Subcutaneous abdominal adipose tissue (tissue), 5 donors: ENCODE data around the gene RTP1.

Experiments
- H3K27ac ChIP-seq: one replicate; pipeline ENCODE4 v1.7.0; 2013; ENCODE audit warnings: low read depth, mild to moderate bottlenecking, inconsistent platforms, low read length, moderate library complexity
- H3K27me3 ChIP-seq, 5 donors: one replicate each; pipeline ENCODE4 v1.7.0; 2013; ENCODE audit warnings: low read length in 5 of 5, inconsistent platforms in 1 of 5; ENCODE audit not compliant: control insufficient read depth in 5 of 5, insufficient read depth in 4 of 5
- H3K36me3 ChIP-seq, 5 donors: one replicate each; pipeline ENCODE4 v1.7.0; 2013; ENCODE audit warnings: low read length in 5 of 5; ENCODE audit not compliant: control insufficient read depth in 5 of 5, insufficient read depth in 5 of 5
- H3K4me1 ChIP-seq, 5 donors: one replicate each; pipeline ENCODE4 v1.7.0; 2013; ENCODE audit warnings: low read length in 5 of 5, mild to moderate bottlenecking in 3 of 5, moderate library complexity in 1 of 5; ENCODE audit not compliant: control insufficient read depth in 5 of 5, insufficient read depth in 5 of 5
- H3K4me3 ChIP-seq, 5 donors: one replicate each; pipeline ENCODE4 v1.7.0; 2013; ENCODE audit warnings: low read length in 5 of 5, low read depth in 1 of 5
- H3K9ac ChIP-seq, 5 donors: one replicate each; pipeline ENCODE4 v1.7.0; 2013; ENCODE audit warnings: low read length in 5 of 5, mild to moderate bottlenecking in 4 of 5, moderate library complexity in 3 of 5
- H3K9me3 ChIP-seq, 5 donors: one replicate each; pipeline ENCODE4 v1.7.0; 2013; ENCODE audit warnings: low read length in 5 of 5; ENCODE audit not compliant: control insufficient read depth in 5 of 5
- donor health status: healthy.
- donor health status: healthy.
- donor health status: healthy.
- donor health status: healthy.
- donor health status: healthy.

RTP1 gene

DNA sequence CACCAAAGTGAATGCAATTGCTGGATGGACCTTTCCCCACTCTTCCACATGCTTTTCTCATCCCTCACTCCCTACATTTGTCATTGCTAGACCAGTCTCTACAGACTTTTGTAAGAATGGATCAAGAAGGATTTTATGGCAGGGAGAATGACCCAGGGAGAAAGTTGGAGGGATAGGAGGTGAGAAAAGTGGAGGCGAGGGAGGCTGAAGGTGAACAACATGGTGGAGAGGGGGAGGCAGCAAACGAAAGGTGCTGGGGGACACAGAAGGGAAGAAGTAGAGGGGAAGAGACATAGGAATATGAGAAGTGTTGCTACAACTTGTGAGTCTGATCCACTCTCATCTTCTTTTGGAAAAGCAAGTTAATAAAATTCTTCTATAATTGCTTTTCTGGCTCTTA, 24.4 kb upstream of the RTP1 start:
- Histone ChIP-seq H3K27ac (no peak overlapping the region), H3K36me3 (no peaks in the 10 kb centered on the region), H3K9me3 (no peaks in the 10 kb centered on the region), H3K9ac (no peak overlapping the region), H3K4me3 (no peak overlapping the region), H3K27me3 (no peaks in the 10 kb centered on the region), H3K4me1 (peaks cover 0 to 9% (median 6%) of the 10 kb centered on the region in 5 donors)

- Histone ChIP-seq H3K9me3 (no peaks in the 10 kb centered on the region), H3K27me3 (peaks cover 0 to 8% (median 0%) of the 10 kb centered on the region in 5 donors), H3K27ac (no peak overlapping the region), H3K9ac (no peak overlapping the region), H3K4me3 (no peak overlapping the region), H3K4me1 (no peaks in the 10 kb centered on the region), H3K36me3 (no peaks in the 10 kb centered on the region)
Observed at GRCh38 chr3:187181454-187182170, 15.7 kb upstream of the RTP1 start.

- Histone ChIP-seq H3K9ac (no peak overlapping the region), H3K36me3 (no peaks in the 10 kb centered on the region), H3K9me3 (no peaks in the 10 kb centered on the region), H3K27me3 (peaks cover 0 to 14% (median 3%) of the 10 kb centered on the region in 5 donors), H3K4me1 (no peaks in the 10 kb centered on the region), H3K4me3 (no peak overlapping the region), H3K27ac (no peak overlapping the region)
Observed at GRCh38 chr3:187183210-187183862, 13.9 kb upstream of the RTP1 start.

DNA sequence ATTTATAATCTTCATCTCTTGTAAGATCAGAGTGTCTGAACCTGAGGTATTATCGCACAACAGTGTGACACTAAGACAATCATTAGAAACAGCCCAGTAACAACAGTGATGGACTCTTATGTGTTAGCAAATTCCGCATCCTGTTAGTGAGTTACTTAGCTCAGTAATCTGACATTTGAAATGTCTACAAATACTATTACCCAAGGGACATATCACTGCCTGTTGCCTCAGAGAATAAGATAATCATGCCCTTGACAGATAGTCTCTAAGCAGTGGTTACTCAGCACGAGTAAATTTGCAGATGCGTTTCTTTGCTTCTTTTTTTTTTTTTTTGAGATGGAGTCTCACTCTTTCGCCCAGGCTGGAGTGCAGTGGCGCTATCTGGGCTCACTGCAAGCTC, 13.4 kb upstream of the RTP1 start:
- Histone ChIP-seq H3K9me3 (no peaks in the 10 kb centered on the region), H3K27me3 (peaks cover 0 to 14% (median 3%) of the 10 kb centered on the region in 5 donors), H3K4me1 (peaks cover 0 to 2% (median 0%) of the 10 kb centered on the region in 5 donors), H3K9ac (no peak overlapping the region), H3K4me3 (no peak overlapping the region), H3K36me3 (no peaks in the 10 kb centered on the region), H3K27ac (no peak overlapping the region)

DNA sequence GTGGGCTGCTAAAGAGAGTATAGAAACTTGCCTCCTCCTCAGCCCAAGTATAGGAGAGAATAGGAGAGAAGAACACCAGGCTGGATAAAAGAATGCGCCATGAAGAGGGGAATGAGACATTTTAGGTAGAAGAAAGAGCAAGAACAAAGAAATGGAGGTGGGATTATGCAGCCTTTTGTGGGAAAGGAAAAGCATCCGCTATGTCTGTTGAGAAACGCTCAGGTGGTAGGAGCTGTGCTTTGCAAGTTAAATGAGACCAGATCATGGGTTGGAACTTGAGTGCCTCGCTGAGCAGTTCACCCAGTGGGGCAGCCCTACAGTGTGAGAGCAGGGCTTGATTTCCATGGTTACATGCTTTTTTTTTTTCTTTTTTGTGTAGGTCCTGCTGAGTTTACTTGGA, 11.5 kb upstream of the RTP1 start:
- H3K4me3 ChIP-seq, result no peak overlapping the region
- H3K27me3 ChIP-seq, result peaks cover 0 to 14% (median 3%) of the 10 kb centered on the region in 5 donors
- no peaks in the 10 kb centered on the region for H3K9me3 ChIP-seq
- H3K36me3 ChIP-seq, result no peaks in the 10 kb centered on the region
- H3K9ac ChIP-seq, result no peak overlapping the region
- H3K27ac ChIP-seq, result no peak overlapping the region
- H3K4me1 ChIP-seq, result peaks cover 0 to 6% (median 0%) of the 10 kb centered on the region in 5 donors

DNA sequence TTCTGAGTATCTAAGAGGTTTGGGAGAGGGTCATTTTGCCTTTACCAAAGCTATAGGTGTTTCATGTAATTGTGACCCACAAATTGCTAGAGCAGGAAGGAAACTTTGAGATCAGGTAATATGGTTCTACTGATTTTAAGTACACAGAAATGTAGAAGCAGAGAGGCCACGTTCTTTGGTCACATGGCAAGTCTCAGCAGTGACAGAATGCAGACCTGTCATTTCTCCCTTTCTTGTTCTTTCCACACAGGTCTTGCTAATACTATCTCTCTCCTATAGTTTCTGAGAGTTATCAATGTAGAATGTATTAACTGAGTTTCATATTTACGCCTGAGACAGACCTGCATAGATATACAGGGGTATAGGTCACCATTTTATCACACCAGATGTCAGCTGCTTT, 10.9 kb upstream of the RTP1 start:
- H3K4me1 ChIP-seq, result peaks cover 0 to 6% (median 0%) of the 10 kb centered on the region in 5 donors
- H3K27me3 ChIP-seq, result peaks cover 0 to 14% (median 3%) of the 10 kb centered on the region in 5 donors
- H3K9ac ChIP-seq, result no peak overlapping the region
- H3K27ac ChIP-seq, result no peak overlapping the region
- H3K36me3 ChIP-seq, result no peaks in the 10 kb centered on the region
- no peak overlapping the region for H3K4me3 ChIP-seq
- H3K9me3 ChIP-seq, result no peaks in the 10 kb centered on the region

DNA sequence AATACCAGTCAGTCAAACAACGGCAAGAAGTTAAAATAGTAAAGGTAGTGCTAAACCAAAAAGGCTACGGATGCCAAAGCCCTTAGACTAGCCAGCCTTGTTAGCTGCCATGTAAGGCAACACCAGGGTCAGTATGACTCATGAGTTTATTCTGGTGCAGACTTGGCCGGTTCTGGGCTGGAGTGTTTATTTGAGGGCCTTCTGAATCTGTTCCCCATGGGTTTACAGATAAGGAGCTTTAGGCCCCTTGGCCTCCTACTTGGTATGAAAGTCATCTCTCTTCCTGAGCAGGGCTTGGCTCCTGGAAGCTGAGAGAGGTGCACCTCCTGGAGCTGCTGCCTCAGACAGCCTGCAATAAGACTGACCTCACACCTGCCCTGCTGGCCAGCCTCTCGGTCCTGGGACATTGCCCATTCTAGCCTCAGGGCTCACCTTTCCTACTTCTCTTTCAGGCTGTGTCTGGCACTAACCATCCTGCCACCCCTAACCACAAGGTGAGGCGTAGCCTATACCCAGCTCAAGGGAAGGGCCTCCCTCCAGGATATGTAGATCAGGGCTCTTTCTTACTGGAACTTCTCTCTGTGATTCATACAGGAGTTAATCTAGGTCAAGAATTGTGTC, 10.4 kb upstream of the RTP1 start:
- Histone ChIP-seq H3K4me1 (peaks cover 0 to 6% (median 0%) of the 10 kb centered on the region in 5 donors), H3K9me3 (no peaks in the 10 kb centered on the region), H3K27ac (no peak overlapping the region), H3K4me3 (no peak overlapping the region), H3K27me3 (peaks cover 0 to 14% (median 3%) of the 10 kb centered on the region in 5 donors), H3K36me3 (no peaks in the 10 kb centered on the region), H3K9ac (no peak overlapping the region)

DNA sequence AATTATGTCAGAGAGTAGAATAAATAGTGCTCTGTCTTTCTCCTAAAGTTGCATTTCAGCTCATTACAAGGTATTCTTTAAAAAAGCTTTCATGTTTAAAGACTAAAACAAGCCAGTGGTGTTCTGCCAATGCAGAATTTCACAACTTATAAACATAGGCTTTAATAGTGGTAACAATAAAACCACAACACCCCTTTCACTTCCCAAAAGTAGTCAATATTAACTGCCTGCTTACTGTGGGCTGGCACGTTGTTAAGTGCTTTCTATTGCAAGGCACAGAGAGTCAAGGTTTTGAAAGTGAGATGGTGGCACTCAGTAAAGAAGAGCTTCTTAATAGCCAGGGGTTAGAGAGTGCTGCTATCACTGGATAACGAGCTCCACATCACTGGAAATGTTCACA, 8.4 kb upstream of the RTP1 start:
- Histone ChIP-seq H3K36me3 (no peaks in the 10 kb centered on the region), H3K9me3 (no peaks in the 10 kb centered on the region), H3K4me3 (no peak overlapping the region), H3K27me3 (peaks cover 0 to 14% (median 3%) of the 10 kb centered on the region in 5 donors), H3K27ac (no peak overlapping the region), H3K9ac (no peak overlapping the region), H3K4me1 (peaks cover 0 to 6% (median 0%) of the 10 kb centered on the region in 5 donors)

DNA sequence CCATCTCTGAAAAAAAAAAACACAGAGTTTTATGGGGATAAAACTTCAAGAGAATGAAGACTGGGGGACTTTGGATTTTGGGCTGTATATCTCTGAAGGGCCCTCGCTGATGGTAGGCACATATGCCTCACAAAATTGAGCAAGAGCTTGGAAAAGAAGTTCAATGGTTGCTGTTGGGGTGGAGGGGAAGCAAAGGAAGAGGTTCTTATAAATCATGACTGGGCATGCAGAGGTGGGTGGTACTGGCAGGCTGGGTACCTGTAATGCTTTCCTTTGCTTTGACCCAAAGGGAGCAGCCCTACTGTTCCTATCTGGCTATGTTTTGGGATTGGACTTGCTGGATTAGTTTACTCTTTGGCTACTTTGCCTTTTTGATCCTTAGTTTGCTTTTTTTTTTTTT, 6.0 kb upstream of the RTP1 start:
- H3K9me3 ChIP-seq, result no peaks in the 10 kb centered on the region
- peaks cover 0 to 18% (median 3%) of the 10 kb centered on the region in 5 donors for H3K27me3 ChIP-seq
- peaks cover 0 to 6% (median 0%) of the 10 kb centered on the region in 5 donors for H3K4me1 ChIP-seq
- no peak overlapping the region for H3K9ac ChIP-seq
- H3K4me3 ChIP-seq, result no peak overlapping the region
- H3K27ac ChIP-seq, result no peak overlapping the region
- no peaks in the 10 kb centered on the region for H3K36me3 ChIP-seq

DNA sequence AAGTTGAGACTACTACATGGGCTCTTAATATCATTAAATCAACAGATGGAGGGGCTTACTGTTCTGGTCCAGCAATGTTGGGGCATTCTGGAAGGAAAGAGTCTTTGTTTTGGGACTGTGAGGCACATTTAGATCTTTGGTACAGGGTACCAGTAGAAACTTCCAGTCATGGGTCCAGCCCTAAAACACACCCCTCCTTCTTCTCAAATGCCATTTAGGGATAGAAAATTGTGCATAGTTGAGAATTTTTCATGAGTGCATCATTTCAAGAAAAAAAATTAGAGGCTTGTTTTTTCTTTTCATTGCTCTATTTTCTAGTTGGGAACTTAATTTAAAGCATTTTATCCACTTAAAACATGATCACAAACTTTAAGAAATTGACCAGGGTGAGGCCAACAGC, 4.1 kb upstream of the RTP1 start:
- peaks cover 0 to 13% (median 7%) of the 10 kb centered on the region in 5 donors for H3K27me3 ChIP-seq
- H3K4me1 ChIP-seq, result peaks cover 0 to 6% (median 0%) of the 10 kb centered on the region in 5 donors
- no peak overlapping the region for H3K27ac ChIP-seq
- H3K9me3 ChIP-seq, result no peaks in the 10 kb centered on the region
- H3K9ac ChIP-seq, result no peak overlapping the region
- no peaks in the 10 kb centered on the region for H3K36me3 ChIP-seq
- H3K4me3 ChIP-seq, result no peak overlapping the region
